IPS-11a (cell line): ENCODE measurements around the gene KCNE3.
"Not testable (repeated sequence)": the region's sequence is repeated elsewhere in the genome, so short reads cannot be mapped to it uniquely, and the experiment has no call there.

Experiments
- H3K4me3 ChIP-seq: one replicate; pipeline ENCODE4 v1.5.1; 2013; ENCODE audit warnings: low read depth, low read length, control low read depth

The KCNE3 gene

DNA sequence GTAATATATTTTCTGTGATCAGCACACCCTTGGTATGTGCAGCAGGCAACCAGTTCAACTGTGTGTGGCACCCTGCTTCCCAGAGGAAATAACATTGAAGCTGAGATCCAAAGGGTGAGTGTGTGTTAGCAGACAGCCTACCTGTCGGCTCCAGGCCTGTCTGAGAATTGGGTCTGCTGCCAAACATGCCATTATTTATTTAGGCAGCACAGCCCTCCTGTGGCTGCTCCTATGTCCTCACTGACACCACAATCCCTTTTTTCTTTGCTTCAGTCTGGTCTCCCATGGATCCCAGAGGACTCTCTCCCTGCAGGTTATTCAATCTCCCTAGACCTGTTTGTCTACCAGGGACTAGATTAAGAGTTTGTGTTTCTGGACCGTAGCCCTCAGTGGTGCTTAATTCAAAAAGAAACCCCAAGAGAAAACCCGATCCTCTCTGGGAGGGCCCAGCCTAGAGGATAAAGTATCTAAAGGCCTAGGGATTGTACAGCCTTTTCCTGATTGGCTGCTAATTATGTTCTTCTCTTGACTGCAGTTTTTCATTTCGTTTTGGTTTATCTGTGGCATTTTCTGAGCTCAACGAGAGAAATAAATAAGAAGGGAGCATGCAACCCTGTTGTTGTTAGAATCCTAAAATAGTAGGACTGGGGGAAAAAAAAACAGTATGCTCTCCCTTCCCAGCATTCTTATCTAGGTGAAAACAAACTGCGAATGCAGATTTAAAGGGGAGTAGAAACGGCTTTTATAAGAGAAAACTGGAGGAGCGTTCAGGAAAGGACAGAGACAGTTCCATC, 24.1 kb downstream of the KCNE3 start:
- H3K4me3 ChIP-seq, result no peak overlapping the region

DNA sequence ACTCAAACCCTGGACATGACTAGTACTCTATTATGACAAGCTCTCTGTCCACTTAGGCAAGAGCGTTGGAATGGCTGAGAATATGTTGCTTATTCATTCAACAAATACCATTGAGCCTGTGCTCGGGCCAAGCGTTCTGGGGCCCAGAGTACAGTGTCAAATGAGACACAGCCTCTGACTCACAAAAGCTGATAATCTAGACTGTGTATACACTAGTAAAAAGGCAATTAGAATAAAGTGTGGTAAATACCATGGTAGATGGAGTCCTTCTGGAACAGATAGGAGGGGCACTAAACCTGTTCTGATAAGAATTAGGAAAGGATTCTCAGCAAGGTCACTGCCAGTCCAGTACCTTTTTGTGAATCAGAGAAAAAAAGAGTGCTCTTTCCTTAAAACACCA, 24.7 kb downstream of the KCNE3 start:
- no peak overlapping the region for H3K4me3 ChIP-seq

DNA sequence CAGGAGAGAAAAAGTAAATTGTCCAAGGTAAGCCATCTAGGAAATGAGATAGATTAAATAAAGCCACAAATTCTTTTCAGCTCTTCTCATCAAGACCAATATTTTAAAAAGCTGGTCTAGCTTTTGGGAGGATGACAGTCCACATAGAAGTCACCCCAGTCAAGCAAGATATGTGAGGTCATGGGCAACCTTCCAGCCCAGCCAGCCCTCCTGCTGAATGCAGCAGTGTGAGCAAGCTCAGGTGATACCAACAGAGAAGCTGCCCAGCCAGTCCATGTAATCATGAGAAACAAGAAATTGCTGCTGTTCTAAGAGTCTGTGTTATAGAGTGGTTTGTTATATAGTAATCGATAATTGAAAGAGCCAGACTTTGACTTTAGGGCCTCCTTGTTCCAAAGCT, 28.7 kb downstream of the KCNE3 start:
- no peak overlapping the region for H3K4me3 ChIP-seq

GRCh38 chr11:74437441-74438042, 29.8 kb downstream of the KCNE3 start:
- H3K4me3 ChIP-seq, result no peak overlapping the region

GRCh38 chr11:74434528-74434927, 32.8 kb downstream of the KCNE3 start:
- no peak overlapping the region for H3K4me3 ChIP-seq

DNA sequence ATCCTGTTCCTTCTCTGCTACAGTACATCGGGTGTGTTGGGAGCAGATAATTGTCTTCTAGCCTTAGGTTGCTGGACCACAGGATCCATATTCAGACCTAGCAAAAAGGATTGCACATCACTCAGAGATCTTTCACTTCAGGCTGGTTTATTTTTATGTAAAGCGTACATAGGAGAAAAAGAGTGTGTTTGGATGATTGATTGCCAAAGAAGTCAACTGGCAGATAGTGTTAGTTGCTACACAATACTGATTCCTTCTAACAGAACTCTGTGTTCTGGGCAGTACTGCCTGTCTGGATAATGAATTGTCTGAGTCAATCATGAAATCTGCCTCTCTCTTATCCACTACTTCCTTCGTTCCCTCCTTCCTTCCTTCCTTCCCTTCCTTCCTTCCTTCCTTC, 38.1 kb downstream of the KCNE3 start:
- no peak overlapping the region for H3K4me3 ChIP-seq

- no peak overlapping the region for H3K4me3 ChIP-seq
These were observed 39.9 kb downstream of the KCNE3 start for GRCh38 chr11:74427384-74427886.

DNA sequence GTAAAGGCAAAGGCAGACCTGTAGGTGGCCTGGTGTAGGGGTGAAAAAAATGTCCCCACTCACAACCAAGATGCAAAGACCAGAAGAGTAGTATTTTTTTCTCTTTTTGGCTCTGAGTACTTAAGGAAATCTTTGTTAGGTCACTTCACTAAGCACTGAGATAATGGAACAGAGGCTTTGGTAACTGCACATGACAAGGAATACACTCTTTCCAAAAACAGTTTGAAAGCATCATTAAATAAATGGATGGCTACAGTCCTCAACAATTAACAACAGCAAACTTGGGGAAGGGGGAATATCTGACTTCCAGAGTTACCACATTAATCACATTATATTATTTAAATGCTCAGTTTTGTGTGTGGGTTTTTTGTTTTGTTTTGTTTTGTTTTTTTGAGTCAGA, 42.2 kb downstream of the KCNE3 start:
- no peak overlapping the region for H3K4me3 ChIP-seq

DNA sequence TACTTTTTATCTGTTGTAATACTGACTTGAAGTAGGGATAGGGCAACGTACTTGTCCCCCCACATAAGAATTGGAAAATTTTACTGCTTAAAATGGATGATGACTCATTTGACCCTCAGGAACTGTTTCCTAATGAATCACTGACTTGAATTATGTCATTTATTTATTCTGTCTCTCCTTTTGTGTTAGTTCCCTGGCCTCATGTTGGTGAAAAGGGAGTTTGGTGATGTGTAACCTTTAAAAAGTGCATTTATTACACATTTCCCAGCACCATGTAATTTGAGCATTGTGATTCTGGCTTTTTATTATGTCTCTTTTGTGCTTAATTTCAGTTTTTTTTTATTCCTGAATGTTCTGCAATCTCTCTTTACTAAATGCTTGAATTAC, 48.8 kb downstream of the KCNE3 start:
- no peak overlapping the region for H3K4me3 ChIP-seq

DNA sequence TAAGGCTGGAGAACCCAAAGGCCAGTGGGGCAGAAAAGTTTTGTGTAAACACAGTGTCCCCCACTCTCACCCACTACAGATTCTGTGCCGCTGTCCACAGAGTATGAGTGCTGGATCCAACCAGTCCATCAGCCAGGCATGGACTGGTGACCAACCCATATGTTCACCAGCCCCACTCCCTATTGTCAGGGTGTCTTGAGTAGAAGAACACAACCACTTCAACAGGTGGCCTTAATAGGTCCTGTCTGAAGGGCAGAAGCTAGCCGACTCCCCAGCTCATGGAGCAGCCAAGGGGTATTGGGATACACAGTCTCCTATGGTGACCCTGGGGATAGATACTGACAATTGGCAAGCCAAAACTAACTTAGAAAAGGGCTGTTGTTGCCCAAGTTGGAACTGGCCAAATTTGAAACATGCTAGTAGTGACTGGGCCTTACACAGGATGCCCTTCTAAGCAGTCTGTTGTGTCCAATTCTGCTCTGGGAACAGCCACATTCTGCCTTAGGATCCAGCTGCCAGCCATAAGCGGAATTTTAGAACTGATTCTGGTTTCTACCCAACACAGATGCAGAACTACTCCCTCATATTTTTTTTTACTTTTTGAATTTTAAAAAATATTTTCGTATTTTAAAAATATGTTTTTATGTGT, 49.4 kb downstream of the KCNE3 start:
- H3K4me3 ChIP-seq, result no peak overlapping the region

DNA sequence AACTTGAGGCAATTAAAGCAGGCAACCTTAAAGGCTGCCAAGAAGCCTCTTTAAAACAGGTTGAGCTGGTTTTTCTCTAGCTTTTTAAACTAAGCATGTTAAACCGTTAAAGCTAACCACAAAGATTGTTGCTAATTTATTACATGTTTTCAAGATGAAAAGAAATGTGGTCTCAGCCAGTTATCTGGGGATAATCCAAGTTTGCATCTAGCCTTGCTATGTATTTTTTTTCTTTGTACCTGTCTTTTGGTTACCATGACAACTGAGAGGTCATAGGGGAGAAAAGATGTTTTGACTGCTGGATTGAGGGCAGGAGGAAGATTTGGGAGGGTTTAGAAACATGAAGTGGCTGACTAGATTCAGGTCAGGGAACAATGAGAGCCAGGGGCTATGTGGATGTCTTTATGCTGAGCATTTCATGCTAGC, 50.0 kb downstream of the KCNE3 start:
- no peak overlapping the region for H3K4me3 ChIP-seq

DNA sequence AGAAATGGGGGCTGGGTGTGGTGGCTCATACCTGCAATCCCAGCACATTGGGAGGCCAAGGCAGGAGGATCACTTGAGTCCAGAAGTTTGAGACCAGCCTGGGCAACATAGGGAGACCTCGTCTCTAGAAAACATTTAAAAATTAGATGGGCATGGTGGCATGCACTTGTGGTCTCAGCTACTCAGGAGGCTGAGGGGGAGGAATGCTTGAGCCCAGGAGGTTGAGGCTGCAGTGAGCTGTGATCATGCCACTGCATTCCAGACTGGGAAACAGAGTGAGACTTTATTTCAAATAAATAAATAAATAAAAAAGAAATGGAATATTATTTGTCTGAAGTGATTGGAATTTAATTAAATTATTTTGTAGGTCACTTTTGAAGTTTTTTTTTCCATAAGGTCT, 50.4 kb downstream of the KCNE3 start:
- not testable (repeated sequence) for H3K4me3 ChIP-seq

DNA sequence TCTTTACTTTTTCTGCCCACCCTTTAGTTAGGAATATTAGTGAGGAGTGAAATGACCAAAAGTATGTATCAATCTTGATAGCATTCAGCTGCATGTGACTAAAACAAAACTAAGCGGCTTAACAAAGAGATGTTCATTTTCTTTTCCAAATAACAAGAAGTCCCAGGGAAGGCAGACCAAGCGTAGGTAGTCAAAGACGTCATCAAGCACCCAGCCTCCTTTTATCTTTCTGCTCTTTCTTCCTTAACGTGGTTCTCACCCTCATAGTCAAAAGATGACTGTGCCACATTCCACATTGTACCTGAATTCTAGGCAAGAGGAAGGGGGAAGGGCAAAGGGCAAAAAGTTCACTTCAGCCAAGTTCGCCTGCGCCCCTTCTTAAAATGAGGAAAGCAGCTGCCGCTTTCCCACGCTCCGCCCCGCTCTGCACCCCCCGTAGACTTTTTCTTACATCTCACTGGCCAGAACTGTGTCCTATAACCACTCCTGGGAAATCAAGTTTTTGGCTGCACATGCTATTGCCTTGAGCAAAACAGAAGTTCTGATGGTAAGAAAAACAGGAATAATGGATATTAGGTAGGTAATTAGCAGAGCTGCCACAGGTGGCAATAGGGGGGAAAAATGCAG, 54.5 kb downstream of the KCNE3 start:
- H3K4me3 ChIP-seq, result no peak overlapping the region

DNA sequence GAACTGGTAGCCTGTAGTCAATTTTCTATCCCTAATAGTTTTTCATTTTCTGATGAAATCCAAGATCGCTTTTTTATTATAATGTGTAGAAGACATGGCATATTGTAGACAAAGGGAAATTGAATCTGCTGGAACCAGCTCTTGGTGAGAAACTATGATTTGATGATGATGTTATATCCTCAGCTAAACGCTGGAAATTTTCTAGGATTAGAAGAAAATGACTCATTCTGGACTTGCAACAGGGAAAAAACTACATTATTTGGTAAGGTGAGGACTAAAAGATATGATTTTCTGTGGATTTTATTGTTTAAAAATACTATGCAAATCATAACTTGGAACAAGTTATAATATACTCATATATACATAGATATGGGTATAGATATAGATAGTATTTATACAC, 55.0 kb downstream of the KCNE3 start:
- no peak overlapping the region for H3K4me3 ChIP-seq

GRCh38 chr11:74409633-74410032, 57.7 kb downstream of the KCNE3 start:
- H3K4me3 ChIP-seq, result no peak overlapping the region
